Skeletal muscle tissue (tissue), 4 donors: ENCODE results near the gene GABRB3. TPM values are rescaled to one million over a fixed set of nuclear protein-coding genes. Genes with fewer than 3 reads are reported as not detected.

Source experiments
- H3K27ac ChIP-seq: one replicate; pipeline ENCODE4 v1.7.0; 2013; ENCODE audit warnings: mild to moderate bottlenecking, low read depth, low read length, inconsistent platforms
- H3K27me3 ChIP-seq, 3 donors: one replicate each; pipeline ENCODE4 v1.7.0; 2013; ENCODE audit warnings: low read length in 3 of 3; ENCODE audit not compliant: control insufficient read depth in 3 of 3, insufficient read depth in 3 of 3
- H3K36me3 ChIP-seq, 3 donors: one replicate each; pipeline ENCODE4 v1.7.0; 2013; ENCODE audit warnings: low read length in 3 of 3; ENCODE audit not compliant: control insufficient read depth in 3 of 3, insufficient read depth in 3 of 3
- H3K4me1 ChIP-seq, 3 donors: one replicate each; pipeline ENCODE4 v1.7.0; 2013; ENCODE audit warnings: low read length in 3 of 3, mild to moderate bottlenecking in 3 of 3; ENCODE audit not compliant: control insufficient read depth in 3 of 3, insufficient read depth in 3 of 3
- H3K4me3 ChIP-seq, 3 donors: one replicate each; pipeline ENCODE4 v1.7.0; 2013; ENCODE audit warnings: low read length in 3 of 3
- H3K9ac ChIP-seq, 3 donors: one replicate each; pipeline ENCODE4 v1.7.0; 2013; ENCODE audit warnings: low read length in 3 of 3, mild to moderate bottlenecking in 3 of 3, moderate library complexity in 2 of 3, low read depth in 1 of 3
- H3K9me3 ChIP-seq, 3 donors: one replicate each; pipeline ENCODE4 v1.7.0; 2013; ENCODE audit warnings: low read length in 3 of 3; ENCODE audit not compliant: control insufficient read depth in 3 of 3
- total RNA-seq: library from RNA; depleted of rRNA; stranded (reverse); fragments of >200 nt; gene quantifications from one replicate; pipeline ENCODE4 v1.2.3, GENCODE V29; 2014
- donor health status: Osteomylitis.

Gene GABRB3
- total RNA-seq, 1 donor from 2014 or later = 0.52 TPM

DNA sequence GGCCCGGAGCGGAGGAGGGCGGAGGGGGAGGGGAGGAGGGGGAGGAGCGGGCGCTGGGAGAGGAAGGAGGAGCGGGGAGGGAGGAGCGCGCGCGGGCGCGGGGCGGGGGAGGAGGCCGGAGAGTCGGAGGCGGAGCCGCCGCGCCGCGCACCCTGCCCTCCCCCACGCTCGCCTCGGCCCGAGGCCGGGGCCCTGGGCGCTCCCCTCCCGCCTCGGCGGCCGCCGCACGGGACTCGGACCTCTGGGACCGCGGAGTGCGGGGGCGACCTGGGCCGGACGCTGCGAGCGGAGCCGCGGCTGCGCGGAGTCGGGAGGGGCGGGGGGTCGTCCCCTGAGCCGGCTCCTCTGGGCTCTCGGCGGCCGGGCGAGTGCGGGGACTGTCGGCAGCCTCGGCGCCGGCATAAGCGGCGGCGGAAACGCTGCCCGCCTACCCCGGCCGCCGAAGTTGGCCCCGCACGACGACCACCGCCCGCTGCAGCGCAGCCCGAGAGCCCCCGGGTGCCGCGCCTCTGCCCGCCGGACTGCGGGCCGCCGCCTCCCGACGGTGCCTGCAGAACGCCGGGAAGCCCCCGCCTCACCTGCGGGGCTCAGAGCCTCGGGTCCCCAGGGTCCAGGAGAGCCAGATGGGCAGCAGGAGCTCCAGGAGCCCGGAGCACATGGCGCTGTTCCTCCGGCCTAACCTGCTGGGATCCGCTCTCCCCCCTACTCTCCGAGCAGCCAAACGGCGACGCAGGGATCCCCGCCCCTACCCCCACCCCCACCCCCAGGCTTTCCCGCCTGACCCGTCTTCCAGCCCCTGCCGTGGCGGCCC is 406 bp upstream of the GABRB3 start:
- no peaks in the 10 kb centered on the region for H3K4me1 ChIP-seq
- H3K9ac ChIP-seq = no peak overlapping the region
- no peaks in the 10 kb centered on the region for H3K36me3 ChIP-seq
- H3K27ac ChIP-seq = no peak overlapping the region
- H3K27me3 ChIP-seq = peaks cover 27 to 40% (median 30%) of the 10 kb centered on the region in 3 donors
- H3K9me3 ChIP-seq = no peaks in the 10 kb centered on the region
- no peak overlapping the region for H3K4me3 ChIP-seq

DNA sequence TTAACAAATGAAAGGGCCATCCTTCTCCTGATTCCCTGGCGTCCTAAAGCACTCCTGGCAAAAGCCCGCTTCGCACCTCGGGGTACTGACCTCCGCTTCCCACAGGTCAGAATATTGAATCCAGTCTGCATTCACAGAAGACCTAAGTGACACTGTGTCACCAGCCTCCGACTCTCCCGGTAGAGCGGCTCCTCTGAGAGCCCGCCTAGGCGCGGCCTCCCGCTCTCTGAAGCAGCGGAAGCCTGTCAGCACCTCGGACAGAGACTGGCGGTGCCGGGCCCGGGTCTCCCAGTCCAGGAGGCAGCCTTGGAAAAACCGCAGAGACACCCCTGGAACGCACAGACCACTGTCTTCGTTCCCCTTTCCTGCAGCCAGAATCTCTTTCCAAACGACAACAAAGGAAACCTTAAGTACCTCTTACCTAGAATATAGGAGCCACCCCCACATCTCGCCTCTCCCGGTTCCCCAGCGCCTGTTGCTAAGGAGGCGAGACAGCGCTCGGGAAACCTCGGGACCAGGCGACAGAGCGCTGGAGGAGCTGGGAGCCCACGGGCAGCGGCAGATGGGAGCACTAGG is 1.2 kb downstream of the GABRB3 start:
- Histone ChIP-seq H3K36me3 (no peaks in the 10 kb centered on the region), H3K9me3 (no peaks in the 10 kb centered on the region), H3K27me3 (peaks cover 27 to 40% (median 30%) of the 10 kb centered on the region in 3 donors), H3K27ac (no peak overlapping the region), H3K9ac (no peak overlapping the region), H3K4me1 (no peaks in the 10 kb centered on the region), H3K4me3 (no peak overlapping the region)

DNA sequence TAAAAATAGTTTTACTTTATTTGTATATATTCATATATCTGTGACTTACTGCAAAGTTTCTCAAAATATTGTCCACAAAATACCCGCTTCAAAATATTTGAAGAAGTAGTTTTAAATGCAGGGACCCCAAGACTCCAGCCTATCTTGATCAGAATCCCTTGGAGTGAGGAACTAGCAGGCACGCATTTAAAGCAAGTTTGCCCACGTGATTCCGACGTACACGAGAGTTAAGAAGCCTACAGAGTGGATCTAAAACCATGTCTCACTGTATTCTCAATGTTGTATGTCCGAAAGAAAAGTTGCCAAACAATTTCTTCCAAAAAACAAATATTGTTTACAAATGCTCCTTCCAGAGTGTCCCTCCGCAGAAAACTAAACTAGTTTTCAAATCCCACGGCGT is 1.7 kb downstream of the GABRB3 start:
- Histone ChIP-seq H3K9me3 (no peaks in the 10 kb centered on the region), H3K9ac (no peak overlapping the region), H3K27ac (no peak overlapping the region), H3K36me3 (no peaks in the 10 kb centered on the region), H3K4me3 (no peak overlapping the region), H3K4me1 (no peaks in the 10 kb centered on the region), H3K27me3 (peaks cover 27 to 40% (median 30%) of the 10 kb centered on the region in 3 donors)

DNA sequence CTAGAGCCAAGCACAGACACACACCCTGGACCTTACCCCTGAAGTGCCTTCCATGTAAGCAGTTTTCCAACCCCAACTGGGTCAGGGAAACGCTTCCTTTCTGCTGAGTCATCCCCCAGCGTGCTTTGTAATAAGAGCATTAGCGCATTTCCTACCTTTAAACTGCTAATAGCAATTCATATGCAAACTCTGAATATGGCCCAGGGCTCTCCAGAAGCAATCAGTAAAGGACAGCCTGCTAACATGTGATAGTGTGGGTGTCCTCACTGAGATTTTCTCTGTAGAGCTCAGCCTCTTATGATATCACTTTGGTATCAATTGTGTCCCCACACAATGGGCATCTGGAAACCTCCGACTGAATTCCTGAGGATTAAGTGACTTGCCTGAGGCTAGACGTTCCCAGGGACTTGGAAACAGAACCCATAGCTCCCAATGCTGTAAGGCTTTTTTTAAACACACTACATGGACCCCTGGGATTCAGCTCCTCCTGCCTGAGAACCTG is 5.6 kb downstream of the GABRB3 start:
- H3K9ac ChIP-seq = no peak overlapping the region
- no peaks in the 10 kb centered on the region for H3K9me3 ChIP-seq
- no peaks in the 10 kb centered on the region for H3K4me1 ChIP-seq
- no peak overlapping the region for H3K4me3 ChIP-seq
- no peaks in the 10 kb centered on the region for H3K36me3 ChIP-seq
- H3K27me3 ChIP-seq = peaks cover 11 to 20% (median 17%) of the 10 kb centered on the region in 3 donors
- no peak overlapping the region for H3K27ac ChIP-seq

DNA sequence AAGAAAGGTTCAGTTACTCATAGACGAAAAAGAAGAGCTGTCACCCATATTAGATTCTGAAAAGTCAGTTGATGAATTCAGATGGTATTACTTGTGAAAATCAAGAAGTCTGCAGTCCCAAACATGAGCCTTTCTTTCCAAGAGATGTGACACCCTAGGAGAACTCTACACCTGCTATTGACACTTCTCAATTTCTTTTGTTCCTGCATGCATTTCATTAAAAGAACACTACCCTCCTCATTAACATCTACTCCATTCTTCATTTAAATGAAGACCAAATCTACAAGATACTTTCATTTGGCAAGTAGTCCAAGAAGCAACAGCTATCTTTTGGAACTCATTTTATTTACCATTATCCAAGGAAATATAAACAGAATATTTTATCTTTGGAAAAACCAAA is 6.6 kb downstream of the GABRB3 start:
- Histone ChIP-seq H3K36me3 (no peaks in the 10 kb centered on the region), H3K4me3 (no peak overlapping the region), H3K27me3 (peaks cover 2 to 10% (median 8%) of the 10 kb centered on the region in 3 donors), H3K9ac (no peak overlapping the region), H3K27ac (no peak overlapping the region), H3K9me3 (no peaks in the 10 kb centered on the region), H3K4me1 (no peaks in the 10 kb centered on the region)

DNA sequence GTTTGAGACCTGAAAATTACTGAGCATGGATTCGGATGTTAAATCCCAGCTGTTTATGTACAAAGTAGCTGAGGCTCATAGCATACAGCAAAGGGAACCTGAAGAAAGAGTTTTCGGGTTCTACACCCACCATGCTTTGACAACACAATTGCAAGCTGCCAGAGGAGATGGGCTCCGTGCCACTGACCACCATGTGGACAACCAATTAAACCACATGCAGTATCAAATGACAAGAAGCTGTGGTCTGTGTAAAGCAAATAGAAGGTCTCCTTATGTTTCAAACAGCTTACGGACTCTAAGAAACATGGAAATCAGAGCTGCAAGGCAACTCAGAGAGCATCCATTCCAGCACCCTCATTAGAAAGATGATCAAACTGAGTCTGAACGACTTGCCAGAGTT is 12.9 kb downstream of the GABRB3 start:
- no peaks in the 10 kb centered on the region for H3K27me3 ChIP-seq
- no peak overlapping the region for H3K9ac ChIP-seq
- H3K36me3 ChIP-seq = no peaks in the 10 kb centered on the region
- no peak overlapping the region for H3K4me3 ChIP-seq
- H3K4me1 ChIP-seq = no peaks in the 10 kb centered on the region
- no peak overlapping the region for H3K27ac ChIP-seq
- no peaks in the 10 kb centered on the region for H3K9me3 ChIP-seq

DNA sequence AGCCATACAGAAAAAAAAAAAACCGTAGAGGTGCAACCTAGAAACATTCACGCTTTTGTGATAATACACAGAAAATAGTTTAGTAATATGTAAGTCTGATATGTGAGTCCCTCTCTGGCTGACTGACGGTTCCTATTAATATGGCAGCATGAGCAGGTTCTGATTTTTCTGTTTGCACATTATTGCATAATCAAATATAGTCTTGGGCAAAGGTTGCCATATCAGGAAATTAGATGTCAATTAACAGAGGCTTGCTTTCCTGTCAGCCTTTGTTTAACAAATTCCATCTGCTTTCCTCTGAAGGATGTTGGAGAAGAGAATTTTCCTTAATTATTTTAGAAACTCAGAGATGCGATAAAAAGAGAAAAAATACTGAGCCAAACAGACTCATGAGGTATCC is 14.8 kb downstream of the GABRB3 start:
- H3K4me3 ChIP-seq = no peak overlapping the region
- H3K4me1 ChIP-seq = no peaks in the 10 kb centered on the region
- H3K36me3 ChIP-seq = no peaks in the 10 kb centered on the region
- H3K9me3 ChIP-seq = no peaks in the 10 kb centered on the region
- H3K27ac ChIP-seq = no peak overlapping the region
- H3K27me3 ChIP-seq = no peaks in the 10 kb centered on the region
- no peak overlapping the region for H3K9ac ChIP-seq

DNA sequence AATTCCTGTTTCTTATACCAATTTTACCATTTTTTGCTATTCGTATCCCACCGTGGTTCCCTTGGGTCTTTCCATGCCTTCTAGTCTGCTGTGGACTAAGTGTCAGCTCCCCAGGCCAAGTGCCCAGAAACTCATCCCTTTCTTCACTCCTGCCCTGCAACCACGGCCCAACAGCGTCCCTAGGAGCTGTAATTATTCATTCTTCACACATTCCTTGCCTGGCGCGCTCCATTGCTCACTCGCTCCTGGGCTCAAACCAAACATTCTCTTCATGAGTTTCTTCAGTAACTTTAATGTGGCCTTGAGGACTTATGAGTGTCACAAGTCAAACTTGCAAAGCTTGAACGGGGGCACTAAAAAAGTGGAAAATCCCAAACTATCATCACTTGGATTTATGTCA is 15.7 kb downstream of the GABRB3 start:
- no peak overlapping the region for H3K4me3 ChIP-seq
- H3K27ac ChIP-seq = no peak overlapping the region
- H3K36me3 ChIP-seq = no peaks in the 10 kb centered on the region
- no peak overlapping the region for H3K9ac ChIP-seq
- no peaks in the 10 kb centered on the region for H3K4me1 ChIP-seq
- no peaks in the 10 kb centered on the region for H3K9me3 ChIP-seq
- no peaks in the 10 kb centered on the region for H3K27me3 ChIP-seq

DNA sequence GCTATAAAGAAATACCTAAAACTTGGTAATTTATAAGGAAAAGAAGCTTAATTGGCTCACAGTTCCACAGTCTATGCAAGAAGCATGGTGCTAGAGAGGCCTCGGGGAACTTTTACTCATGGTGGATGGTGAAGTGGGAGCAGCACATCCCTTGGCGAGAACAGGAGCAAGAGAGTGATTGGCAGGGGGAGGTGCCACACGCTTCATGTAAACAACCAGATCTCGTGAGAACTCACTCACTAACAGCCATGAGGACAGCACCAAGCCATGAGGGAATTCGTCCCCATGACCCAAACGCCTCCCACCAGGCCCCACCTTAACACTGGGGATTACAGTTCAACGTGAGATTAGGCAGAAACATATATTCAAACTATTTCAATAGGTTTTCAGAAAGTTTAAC is 28.0 kb downstream of the GABRB3 start:
- H3K27me3 ChIP-seq = no peaks in the 10 kb centered on the region
- no peak overlapping the region for H3K4me3 ChIP-seq
- no peaks in the 10 kb centered on the region for H3K4me1 ChIP-seq
- no peaks in the 10 kb centered on the region for H3K36me3 ChIP-seq
- H3K9me3 ChIP-seq = peaks cover 0 to 2% (median 0%) of the 10 kb centered on the region in 3 donors
- no peak overlapping the region for H3K27ac ChIP-seq
- no peak overlapping the region for H3K9ac ChIP-seq

DNA sequence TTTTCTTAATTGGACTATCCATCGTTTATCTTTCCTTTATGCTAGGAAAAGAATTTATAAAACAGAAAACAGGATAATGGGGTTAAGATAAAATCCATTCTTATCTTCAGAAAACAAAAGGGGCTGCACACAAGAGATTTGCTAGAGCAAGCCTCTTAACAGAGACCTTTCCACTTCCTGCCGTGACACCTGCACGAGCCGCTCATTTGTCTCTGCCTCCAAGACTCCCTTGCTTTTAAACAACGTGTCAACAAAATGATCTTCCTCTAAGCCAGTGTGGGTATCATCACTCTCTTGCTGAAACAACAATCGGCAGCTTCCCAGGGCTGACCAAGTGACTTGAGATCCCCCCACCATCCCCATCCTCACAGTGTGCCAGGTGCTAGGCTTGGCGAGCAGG is 33.1 kb downstream of the GABRB3 start:
- H3K4me3 ChIP-seq = no peak overlapping the region
- no peaks in the 10 kb centered on the region for H3K27me3 ChIP-seq
- H3K36me3 ChIP-seq = no peaks in the 10 kb centered on the region
- H3K4me1 ChIP-seq = no peaks in the 10 kb centered on the region
- no peak overlapping the region for H3K27ac ChIP-seq
- H3K9me3 ChIP-seq = peaks cover 0 to 2% (median 0%) of the 10 kb centered on the region in 3 donors
- no peak overlapping the region for H3K9ac ChIP-seq
